HepG2 (cell line): ENCODE results near the gene PYGB. TPM values are rescaled to one million over a fixed set of nuclear protein-coding genes. Genes with fewer than 3 reads are reported as not detected.

Experiments
- ATAC-seq: fragments of 200-7000 bp; cut with Tn5 transposase; 3 replicates; pipeline ENCODE4 v1.9.1; 2020; ENCODE audit warnings: mild to moderate bottlenecking, moderate library complexity
- BruUV-seq: library from RNA; stranded (reverse); fragments of 400-500 nt; replicated peaks from 2 replicates; lab custom pipeline; 2021; lab: Mats Ljungman, UMichigan
- CTCF ChIA-PET: fragments of 300-600 bp; formaldehyde crosslinking; extraction: SDS; loops from one replicate; lab custom pipeline; 2021; ENCODE audit warnings: low total read pairs, inconsistent platforms, low intra/inter-chr PET ratio; lab: Yijun Ruan, JAX
- POLR2A ChIA-PET: fragments of 350-600 bp; sonication (Branson Sonifier 250); formaldehyde crosslinking; loops from one replicate; lab custom pipeline; 2020; ENCODE audit warnings: antibody characterized with exemption, inconsistent platforms; lab: Yijun Ruan, JAX
- DNase-seq: peaks from one replicate; pipeline ENCODE4 v3.0.0-alpha.2; 2015; ENCODE audit warnings: low spot score
- FAIRE-seq: peaks from 3 replicates; lab custom pipeline; 2011; peaks lifted over from hg19 to GRCh38; lab: Jason Lieb, UNC
- H2AFZ ChIP-seq: one replicate; pipeline ENCODE4 v1.6.1; 2011; ENCODE audit warnings: low read length, inconsistent platforms
- H3K27ac ChIP-seq: fragments of 300-600 bp; 3 replicates; pipeline ENCODE4 v1.8.0; 2011; ENCODE audit warnings: mixed run types, mild to moderate bottlenecking, mixed read lengths, low read length, inconsistent platforms; ENCODE audit not compliant: insufficient read depth; ENCODE audit errors: extremely low read length
- H3K27me3 ChIP-seq, 2 experiments: fragments of 200-600 bp in 1 of 2; 2 replicates in 1 of 2; 3 replicates in 1 of 2; pipeline versions ENCODE4 v1.6.0 to v1.8.0; 2011; ENCODE audit warnings: low read length in 2 of 2, mild to moderate bottlenecking in 2 of 2, moderate library complexity in 2 of 2, inconsistent platforms in 1 of 2; ENCODE audit not compliant: insufficient read depth in 2 of 2, control insufficient read depth in 1 of 2
- H3K36me3 ChIP-seq, 2 experiments: fragments of 200-600 bp in 1 of 2; replicated peaks in 1 of 2; 2 replicates in 1 of 2; 3 replicates in 1 of 2; pipeline versions ENCODE4 v1.5.1 to v1.8.0; 2011; ENCODE audit warnings: low read length in 2 of 2, inconsistent platforms in 1 of 2; ENCODE audit not compliant: insufficient read depth in 2 of 2, control insufficient read depth in 1 of 2
- H3K4me1 ChIP-seq: 2 replicates; pipeline ENCODE4 v1.5.1; 2012; ENCODE audit warnings: low read length, inconsistent platforms; ENCODE audit not compliant: insufficient read depth
- H3K4me2 ChIP-seq: 2 replicates; pipeline ENCODE4 v1.6.0; 2011; ENCODE audit warnings: low read depth, low read length, inconsistent platforms
- H3K4me3 ChIP-seq, 3 experiments: fragments of 200-600 bp in 1 of 3; sonication (generic), shearing (Covaris generic) in 1 of 3; replicated peaks in 1 of 3; 2 replicates each; pipeline ENCODE4 v1.5.1; 2011 to 2016; ENCODE audit warnings: low read length in 3 of 3, inconsistent platforms in 2 of 3, low read depth in 2 of 3, mild to moderate bottlenecking in 2 of 3, control low read depth in 1 of 3, mixed read lengths in 1 of 3; ENCODE audit not compliant: insufficient read depth in 1 of 3
- H3K79me2 ChIP-seq: one replicate; pipeline ENCODE4 v1.6.1; 2011; ENCODE audit warnings: low read length, inconsistent platforms; ENCODE audit not compliant: insufficient read depth
- H3K9ac ChIP-seq: 2 replicates; pipeline ENCODE4 v1.6.0; 2011; ENCODE audit warnings: mild to moderate bottlenecking, low read depth, low read length, inconsistent platforms; ENCODE audit not compliant: insufficient read depth
- H3K9me3 ChIP-seq: 2 replicates; pipeline ENCODE4 v1.5.1; 2012; ENCODE audit warnings: mild to moderate bottlenecking, low read length
- H4K20me1 ChIP-seq: 2 replicates; pipeline ENCODE4 v1.6.0; 2011; ENCODE audit warnings: inconsistent platforms, mild to moderate bottlenecking, low read length, moderate library complexity; ENCODE audit not compliant: insufficient read depth
- CEBPB ChIP-seq: IDR thresholded peaks from 2 replicates; pipeline ENCODE4 v1.6.1; 2011; ENCODE audit warnings: low read depth, low read length, improper control_type of control experiment, borderline replicate concordance
- CHCHD3 ChIP-seq: sonication (generic); formaldehyde crosslinking; IDR thresholded peaks from 2 replicates; pipeline ENCODE4 v1.8.0; 2022; ENCODE audit warnings: mild to moderate bottlenecking, missing genetic modification reagents, moderate library complexity
- GPN1 ChIP-seq: sonication (generic); formaldehyde crosslinking; IDR thresholded peaks from 2 replicates; pipeline ENCODE4 v1.5.1; 2020; ENCODE audit warnings: missing genetic modification reagents, borderline replicate concordance
- HES4 ChIP-seq: sonication (generic); formaldehyde crosslinking; IDR thresholded peaks from 2 replicates; pipeline ENCODE4 v1.9.0; 2021; ENCODE audit warnings: mild to moderate bottlenecking, missing genetic modification reagents, borderline replicate concordance
- HNF4A ChIP-seq: sonication (generic); formaldehyde crosslinking; IDR thresholded peaks from 2 replicates; pipeline ENCODE4 v1.4.0; 2020; ENCODE audit warnings: missing genetic modification reagents
- HNRNPK ChIP-seq: fragments of 200-400 bp; formaldehyde crosslinking; IDR thresholded peaks from 2 replicates; pipeline ENCODE4 v1.6.1; 2018; ENCODE audit warnings: low read length, low read depth, moderate library complexity, mild to moderate bottlenecking; ENCODE audit not compliant: poor library complexity, severe bottlenecking
- HOXA7 ChIP-seq: sonication (generic); formaldehyde crosslinking; IDR thresholded peaks from 2 replicates; pipeline ENCODE4 v1.8.1; 2022; ENCODE audit warnings: mild to moderate bottlenecking, missing genetic modification reagents, moderate library complexity
- JUND ChIP-seq: sonication (generic); formaldehyde crosslinking; IDR thresholded peaks from 2 replicates; pipeline ENCODE4 v1.8.0; 2022; ENCODE audit warnings: mild to moderate bottlenecking, missing genetic modification reagents
- LCORL ChIP-seq, 2 experiments: fragments of 450-650 bp in 1 of 2; sonication (generic) in 1 of 2; formaldehyde crosslinking in 1 of 2; IDR thresholded peaks; 2 replicates each; pipeline versions ENCODE4 v1.5.0 to v1.6.1; 2017 to 2020; ENCODE audit warnings: antibody characterized with exemption in 1 of 2, missing genetic modification reagents in 1 of 2
- PAF1 ChIP-seq: IDR thresholded peaks from 2 replicates; pipeline ENCODE4 v1.6.1; 2016; ENCODE audit warnings: missing genetic modification reagents, missing compliant biosample characterization
- PCBP2 ChIP-seq: fragments of 200-400 bp; formaldehyde crosslinking; optimal IDR thresholded peaks from 2 replicates; pipeline ENCODE3; 2018; ENCODE audit warnings: low read length, low read depth; ENCODE audit not compliant: poor library complexity, severe bottlenecking
- SIX1 ChIP-seq: sonication (generic); formaldehyde crosslinking; IDR thresholded peaks from 2 replicates; pipeline ENCODE4 v1.4.0; 2020; ENCODE audit warnings: missing genetic modification reagents, borderline replicate concordance
- ZFP82 ChIP-seq: sonication (generic); formaldehyde crosslinking; IDR thresholded peaks from 2 replicates; pipeline ENCODE4 v1.5.1; 2020; ENCODE audit warnings: mild to moderate bottlenecking, missing genetic modification reagents, borderline replicate concordance
- ZNF275 ChIP-seq: sonication (generic); formaldehyde crosslinking; IDR thresholded peaks from 2 replicates; pipeline ENCODE4 v1.8.0; 2022; ENCODE audit warnings: missing genetic modification reagents, mild to moderate bottlenecking, inconsistent platforms, borderline replicate concordance
- ZNF33B ChIP-seq: sonication (generic); formaldehyde crosslinking; IDR thresholded peaks from 2 replicates; pipeline ENCODE4 v1.5.1; 2020; ENCODE audit warnings: mild to moderate bottlenecking, missing genetic modification reagents
- ZNF503 ChIP-seq: sonication (generic); formaldehyde crosslinking; IDR thresholded peaks from 2 replicates; pipeline ENCODE4 v1.4.0; 2020; ENCODE audit warnings: missing genetic modification reagents
- ZNF616 ChIP-seq: sonication (generic); formaldehyde crosslinking; IDR thresholded peaks from 2 replicates; pipeline ENCODE4 v1.5.0; 2020; ENCODE audit warnings: low read depth, mild to moderate bottlenecking, missing genetic modification reagents
- ZNF800 ChIP-seq: sonication (generic); formaldehyde crosslinking; IDR thresholded peaks from 2 replicates; pipeline ENCODE4 v1.4.0; 2020; ENCODE audit warnings: missing genetic modification reagents
- WGBS: methylation state at CpG from one replicate; pipeline ENCODE4 v1.1.6; 2017; ENCODE audit warnings: low lambda C conversion rate; 5-methylcytosine and 5-hydroxymethylcytosine counted together
- in situ Hi-C: cut with HindIII; loops from 2 replicates; pipeline ENCODE4 v1.10.0; 2017; ENCODE audit warnings: low pct_unique_long_range_greater_than_20kb; ENCODE audit not compliant: extremely low pct_ligation_motif_present
- intact Hi-C: fragments of 100-400 bp; cut with micrococcal nuclease; formaldehyde crosslinking; loops from one replicate; pipeline ENCODE4 v1.10.0; 2022; ENCODE audit not compliant: unreplicated experiment
- polyA plus RNA-seq, 8 experiments: library from polyadenylated mRNA; depleted of rRNA in 3 of 8; stranded (reverse) in 7 of 8; unstranded in 1 of 8; fragments of >200 nt; fragmentation: Illumina TruSeq in 4 of 8; extraction: Trizol in 4 of 8; gene quantifications; 2 replicates each; pipeline versions ENCODE4 v1.2.1 to v1.2.3, GENCODE V29; 2011 to 2016; ENCODE audit warnings: low read depth in 4 of 8, missing spikeins in 1 of 8, mixed read lengths in 1 of 8; ENCODE audit not compliant: insufficient read depth in 1 of 8
- total RNA-seq, 5 experiments: library from RNA; depleted of rRNA; stranded (reverse); fragments of >200 nt; fragmentation: Illumina TruSeq; extraction: Trizol; gene quantifications; 2 replicates each; pipeline ENCODE4 v1.2.3, GENCODE V29; 2016; ENCODE audit warnings: low read depth in 1 of 5

PYGB gene
- total and polyA plus RNA-seq, 2 of the 13 experiments (the other 11 are each of a cell fraction or from before 2014, with no cell fraction given), result 24.2 to 86.3 TPM

GRCh38 chr20:25246182-25246999 is 1.5 kb upstream of the PYGB start:
- Histone ChIP-seq H3K4me3 (peak overlapping the region; percentile 67 to 93 (median 69)), H3K9me3 (no peaks in the 10 kb centered on the region), H3K9ac (peak overlapping the region; percentile 81), H3K4me1 (peaks cover 51% of the 10 kb centered on the region), H3K4me2 (peak overlapping the region; percentile 100), H2AFZ (no peak overlapping the region), H3K27ac (no peak overlapping the region), H3K36me3 (no peaks in the 10 kb centered on the region), H3K27me3 (peaks cover 1 to 20% of the 10 kb centered on the region in 2 experiments; a peak in 2 of 5 replicates), H3K79me2 (peaks cover 25% of the 10 kb centered on the region), H4K20me1 (no peaks in the 10 kb centered on the region)
- ATAC-seq (peak; percentile 5; the same call in 2 of the 3 replicates), DNase-seq (no peak), FAIRE-seq (no peak)
- no TSS peak for BruUV-seq
- in situ Hi-C loops (no loop called here), intact Hi-C loops (loop anchor here (2.0 kb wide), 1 partner anchor 14 kb away; no protein-coding TSS in a partner anchor)
- CTCF ChIA-PET, result interaction anchor here (2.6 kb wide), 1 partner anchor 23 kb away, joined by 11 read pairs; no protein-coding TSS in a partner anchor
- WGBS, result 12% methylated on average over 9 of the region's 9 CpGs
- POLR2A ChIA-PET, result interaction anchor here (0.9 to 3.6 kb wide), 20 partner anchors 9 to 450 kb away, joined by 3 to 72 read pairs (median 6); partner anchors contain the start of genes ABHD12, ENTPD6, GINS1 and NINL
- TF ChIP-seq HES4 (CRISPR knock-in tag), result no peak
- peak; percentile 64; the same call in 1 of the 2 replicates for TF ChIP-seq CEBPB
- no peak for TF ChIP-seq HNRNPK
- no peak for TF ChIP-seq ZNF616 (CRISPR knock-in tag)
- TF ChIP-seq ZNF800 (CRISPR knock-in tag), result no peak
- no peak for TF ChIP-seq ZNF33B (CRISPR knock-in tag)
- no peak for TF ChIP-seq PCBP2
- no peak for TF ChIP-seq ZNF503 (CRISPR knock-in tag)
- TF ChIP-seq LCORL (IDR thresholded peaks at IDR 0.05), result no peak
- no peak for TF ChIP-seq LCORL (CRISPR knock-in tag; IDR thresholded peaks at IDR 0.05)
- no peak for TF ChIP-seq PAF1 (CRISPR knock-in tag)
- TF ChIP-seq GPN1 (CRISPR knock-in tag), result no peak
- peak; percentile 44; the same call in 1 of the 2 replicates for TF ChIP-seq JUND
- no peak for TF ChIP-seq SIX1 (CRISPR knock-in tag)
- 0 out of 2 replicates have a peak, but pooled peaks have one; percentile 32 for TF ChIP-seq CHCHD3 (CRISPR knock-in tag)
- TF ChIP-seq HOXA7 (CRISPR knock-in tag), result 0 out of 2 replicates have a peak, but pooled peaks have one; percentile 27
- 0 out of 2 replicates have a peak, but pooled peaks have one; percentile 4 for TF ChIP-seq HNF4A
- no peak for TF ChIP-seq ZFP82 (CRISPR knock-in tag)
- TF ChIP-seq ZNF275 (CRISPR knock-in tag), result no peak
